ENCODE results near the gene CADM4.
"Not testable (repeated sequence)": the region's sequence is repeated elsewhere in the genome, so short reads cannot be mapped to it uniquely, and the experiment has no call there.

Gene CADM4

GRCh38 chr19:43638214-43638994 lies 1.2 kb downstream of the CADM4 start:
- H3K4me3 ChIP-seq (ENCODE audit: low read length), result no peak overlapping the region
- DNase-seq (ENCODE audit: low read depth, low spot score), result no peak

- H3K4me3 ChIP-seq (ENCODE audit: low read length), result no peak overlapping the region
- no peak for DNase-seq (ENCODE audit: low read depth, low spot score)
Observed at GRCh38 chr19:43636121-43636683, 3.4 kb downstream of the CADM4 start.

GRCh38 chr19:43635561-43635940 lies 4.1 kb downstream of the CADM4 start:
- not testable (repeated sequence) for H3K4me3 ChIP-seq (ENCODE audit: low read length); DNase-seq (ENCODE audit: low read depth, low spot score)

- H3K4me3 ChIP-seq (ENCODE audit: low read length), result no peak overlapping the region
- DNase-seq (ENCODE audit: low read depth, low spot score), result no peak
Observed at GRCh38 chr19:43634872-43635560, 4.6 kb downstream of the CADM4 start.

GRCh38 chr19:43634506-43634871 lies 5.2 kb downstream of the CADM4 start:
- H3K4me3 ChIP-seq (ENCODE audit: low read length), result no peak overlapping the region

GRCh38 chr19:43634068-43634467 lies 5.6 kb downstream of the CADM4 start:
- no peak overlapping the region for H3K4me3 ChIP-seq (ENCODE audit: low read length)

More at GRCh38 chr19:43634506-43634871, 5.2 kb downstream of the CADM4 start:
- DNase-seq (ENCODE audit: low read depth, low spot score), result no peak

GRCh38 chr19:43633520-43633919 lies 6.1 kb downstream of the CADM4 start:
- H3K4me3 ChIP-seq (ENCODE audit: low read length), result no peak overlapping the region
- DNase-seq (ENCODE audit: low read depth, low spot score), result no peak

More at GRCh38 chr19:43634068-43634467, 5.6 kb downstream of the CADM4 start:
- DNase-seq (ENCODE audit: low read depth, low spot score), result no peak

- DNase-seq (ENCODE audit: low read depth, low spot score), result no peak
- H3K4me3 ChIP-seq (ENCODE audit: low read length), result no peak overlapping the region
Observed at GRCh38 chr19:43631491-43631890, 8.2 kb downstream of the CADM4 start.

GRCh38 chr19:43628646-43629326 lies 10.9 kb downstream of the CADM4 start:
- DNase-seq (ENCODE audit: low read depth, low spot score), result no peak
- no peak overlapping the region for H3K4me3 ChIP-seq (ENCODE audit: low read length)

GRCh38 chr19:43626838-43627237 lies 12.8 kb downstream of the CADM4 start:
- no peak overlapping the region for H3K4me3 ChIP-seq (ENCODE audit: low read length)
- DNase-seq (ENCODE audit: low read depth, low spot score), result no peak

GRCh38 chr19:43625918-43626579 lies 13.6 kb downstream of the CADM4 start:
- no peak for DNase-seq (ENCODE audit: low read depth, low spot score)
- no peak overlapping the region for H3K4me3 ChIP-seq (ENCODE audit: low read length)

- DNase-seq (ENCODE audit: low read depth, low spot score), result peak; percentile 85
- peak overlapping the region; percentile 2; the same call in 1 of the 2 replicates for H3K4me3 ChIP-seq (ENCODE audit: low read length)
Observed at GRCh38 chr19:43624933-43625332, 14.7 kb downstream of the CADM4 start.

GRCh38 chr19:43623889-43624670 lies 15.6 kb downstream of the CADM4 start:
- no peak overlapping the region for H3K4me3 ChIP-seq (ENCODE audit: low read length)
- no peak for DNase-seq (ENCODE audit: low read depth, low spot score)

- no peak for DNase-seq (ENCODE audit: low read depth, low spot score)
- H3K4me3 ChIP-seq (ENCODE audit: low read length), result no peak overlapping the region
Observed at GRCh38 chr19:43622956-43623355, 16.7 kb downstream of the CADM4 start.

- DNase-seq (ENCODE audit: low read depth, low spot score), result no peak
- H3K4me3 ChIP-seq (ENCODE audit: low read length), result no peak overlapping the region
Observed at GRCh38 chr19:43622070-43622469, 17.6 kb downstream of the CADM4 start.

- peak overlapping the region; percentile 98 for H3K4me3 ChIP-seq (ENCODE audit: low read length)
- no peak for DNase-seq (ENCODE audit: low read depth, low spot score)
Observed at GRCh38 chr19:43620061-43621001, 19.3 kb downstream of the CADM4 start.

GRCh38 chr19:43619262-43620060 lies 20.2 kb downstream of the CADM4 start, which contains the start of gene ZNF428:
Gene ZNF428, minus strand, starts transcription at chr19:43619629. Its CDS starts 5,325 bp downstream, at chr19:43614304.
- DNase-seq (ENCODE audit: low read depth, low spot score), result peak; percentile 95

More at GRCh38 chr19:43619262-43620060, 20.2 kb downstream of the CADM4 start, which contains the start of gene ZNF428:
- H3K4me3 ChIP-seq (ENCODE audit: low read length), result peak within 1 kb of the TSS; percentile 98
